Fibroblast of skin of left biceps (primary cell): ENCODE measurements around the gene TEKT1.

Source experiments
- DNase-seq, 2 experiments: peaks; one replicate each; pipeline ENCODE4 v3.0.0-alpha.2; 2013; ENCODE audit warnings: low read depth in 2 of 2

TEKT1 gene

DNA sequence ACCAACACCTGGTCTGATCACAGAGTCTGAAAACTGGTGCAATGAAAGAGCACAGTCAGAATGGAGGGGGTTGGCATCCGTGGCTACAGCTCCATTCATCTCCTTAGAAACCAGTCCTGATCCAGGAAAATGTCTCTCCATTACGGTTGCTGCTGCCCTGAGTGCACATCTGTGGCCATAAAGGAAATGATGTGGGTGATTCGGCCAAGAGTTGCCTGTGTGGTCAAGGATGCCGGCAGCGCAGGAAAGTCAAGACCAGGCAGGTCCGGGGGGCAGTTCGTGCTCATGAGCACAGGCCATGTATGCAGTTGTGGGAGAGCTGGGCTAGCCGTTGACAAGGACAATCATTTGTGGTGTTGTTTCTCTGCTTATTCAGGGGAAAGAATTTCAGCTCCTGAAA, 69.8 kb downstream of the TEKT1 start:
- DNase-seq, result no peak

DNA sequence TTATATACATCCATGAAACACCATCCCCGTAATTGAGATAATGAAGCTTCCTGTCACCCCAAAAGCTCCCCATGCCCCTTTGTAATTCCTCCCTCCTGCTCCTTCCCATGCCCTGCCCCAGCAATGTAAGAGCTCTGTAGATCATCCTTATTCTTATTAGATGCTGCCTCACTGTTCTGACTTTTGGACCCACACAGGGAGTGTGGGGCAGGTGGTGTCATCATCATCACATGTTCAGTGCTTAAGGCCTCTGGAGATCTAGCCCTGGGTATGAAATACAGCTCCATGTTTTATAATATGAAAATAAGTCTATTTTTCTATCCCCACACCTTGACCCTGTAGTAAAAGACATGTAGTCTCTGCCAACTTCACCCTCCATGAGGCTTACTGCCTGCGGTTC, 73.8 kb downstream of the TEKT1 start:
- DNase-seq, result no peak

DNA sequence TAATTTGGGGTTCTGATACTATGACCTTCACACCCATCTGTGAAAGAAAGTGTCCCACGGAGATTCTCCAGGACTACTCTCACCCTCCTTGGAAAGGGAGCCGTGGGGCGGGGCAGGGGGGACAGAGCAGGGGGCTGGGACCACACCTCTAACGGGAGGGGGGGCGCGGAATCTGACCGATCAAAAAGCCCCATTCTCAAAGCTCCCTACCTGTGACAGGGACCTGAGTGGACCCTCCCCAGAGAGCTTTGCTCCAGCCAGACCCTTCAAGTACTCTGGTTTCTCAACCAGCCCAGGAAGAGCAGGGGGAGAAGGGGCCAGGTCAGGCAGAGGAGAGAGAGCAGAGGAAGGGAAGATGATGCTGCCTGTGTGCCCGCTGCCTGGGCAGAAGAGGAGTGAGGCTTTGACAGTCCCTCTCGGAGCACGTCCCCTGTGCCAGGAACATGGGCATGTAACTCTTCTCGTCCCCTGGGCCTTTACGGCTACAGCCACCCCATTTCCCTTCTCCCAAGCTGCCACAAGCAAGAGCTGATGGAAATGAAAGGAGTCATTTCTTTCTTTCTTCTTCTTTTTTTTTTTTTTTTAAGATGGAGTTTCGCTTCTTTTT, 75.0 kb downstream of the TEKT1 start:
- DNase-seq, result no peak

DNA sequence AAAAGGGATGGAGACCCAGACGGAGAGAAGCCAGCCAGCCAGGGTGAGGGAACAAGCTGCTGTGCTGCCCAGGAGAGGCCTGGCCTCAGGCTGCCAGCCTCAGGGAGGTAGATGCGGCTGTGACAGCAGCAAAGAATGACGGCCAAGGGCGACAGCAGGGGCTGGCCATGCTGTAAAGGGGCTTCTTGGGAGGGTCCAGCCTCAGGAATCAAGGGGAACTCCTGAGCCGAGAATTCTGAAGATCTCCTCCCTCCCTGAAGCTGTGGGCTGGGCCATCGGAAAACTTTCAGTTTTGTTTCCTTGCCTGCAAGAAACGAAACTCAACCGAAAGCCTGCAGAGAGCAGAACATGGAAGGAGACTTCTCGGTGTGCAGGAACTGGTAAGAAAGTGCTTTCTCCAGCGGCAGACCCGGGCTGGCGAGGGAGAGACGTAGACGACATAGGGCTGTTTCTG, 75.8 kb downstream of the TEKT1 start, which contains the start of gene XAF1:
Gene XAF1 (plus strand): TSS at position 316 of the 454 bp plus-strand sequence. CDS start 33 bp downstream, at position 349.
- no peak for DNase-seq

DNA sequence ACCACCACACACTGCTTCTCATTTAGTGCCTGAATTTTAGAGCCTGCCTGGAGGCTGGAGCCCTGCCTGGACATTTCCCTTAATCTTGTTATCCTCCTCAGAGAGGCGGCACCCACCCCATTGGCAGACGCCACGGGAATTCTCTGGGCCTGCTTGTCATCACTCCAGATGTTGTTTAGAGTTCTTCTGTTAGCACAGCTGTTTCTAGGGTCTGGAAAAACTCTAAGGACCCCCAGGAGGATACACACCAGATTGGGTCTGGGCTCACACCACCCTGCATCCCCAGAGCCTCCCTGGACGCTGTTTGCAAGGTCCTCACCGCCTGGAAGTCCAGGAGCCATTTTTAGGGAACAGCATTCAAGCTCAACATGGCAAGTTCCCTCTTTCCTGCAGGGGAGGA, 76.2 kb downstream of the TEKT1 start:
- DNase-seq, result no peak

DNA sequence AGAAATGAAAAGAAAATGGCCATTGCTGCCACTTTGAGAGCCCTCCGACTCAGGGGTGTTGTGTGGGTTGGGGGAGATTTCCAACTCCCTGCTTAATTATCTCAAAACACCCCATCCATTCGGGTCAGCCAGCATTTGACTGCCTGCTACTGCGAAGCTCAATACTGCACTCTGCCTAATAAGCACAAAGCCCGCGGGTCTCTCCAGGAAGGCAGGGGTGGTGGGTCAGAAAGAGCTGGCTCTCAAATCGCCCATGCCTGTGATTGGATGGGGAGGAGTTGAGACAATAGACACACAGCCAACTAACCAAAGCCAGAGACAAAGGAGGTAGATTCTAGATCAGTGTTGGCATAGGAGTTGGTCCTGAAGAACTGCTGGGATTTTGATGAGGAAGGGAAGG, 78.0 kb downstream of the TEKT1 start:
- DNase-seq, result no peak

DNA sequence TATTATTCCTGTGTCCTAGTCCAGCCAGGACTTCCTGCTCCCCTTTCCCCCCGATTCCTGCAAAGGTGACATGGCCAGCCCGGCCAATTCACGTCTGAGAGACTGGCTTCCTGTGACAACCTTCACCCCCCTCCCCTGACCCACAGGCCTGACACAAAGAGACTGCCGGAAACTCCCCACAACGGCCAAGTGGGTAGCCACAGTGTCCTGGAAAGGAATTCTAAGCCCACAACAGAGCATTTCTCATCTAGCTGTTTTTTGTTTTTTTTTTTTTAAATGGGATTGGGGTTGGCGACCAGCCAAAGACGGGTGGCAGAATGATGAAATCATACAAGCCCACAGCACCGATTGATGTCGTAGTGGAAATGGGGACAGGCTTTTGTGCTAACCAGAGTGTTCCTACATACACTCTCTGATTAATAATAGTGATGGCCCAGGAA, 78.5 kb downstream of the TEKT1 start:
- peak; percentile 79 to 81 for DNase-seq

DNA sequence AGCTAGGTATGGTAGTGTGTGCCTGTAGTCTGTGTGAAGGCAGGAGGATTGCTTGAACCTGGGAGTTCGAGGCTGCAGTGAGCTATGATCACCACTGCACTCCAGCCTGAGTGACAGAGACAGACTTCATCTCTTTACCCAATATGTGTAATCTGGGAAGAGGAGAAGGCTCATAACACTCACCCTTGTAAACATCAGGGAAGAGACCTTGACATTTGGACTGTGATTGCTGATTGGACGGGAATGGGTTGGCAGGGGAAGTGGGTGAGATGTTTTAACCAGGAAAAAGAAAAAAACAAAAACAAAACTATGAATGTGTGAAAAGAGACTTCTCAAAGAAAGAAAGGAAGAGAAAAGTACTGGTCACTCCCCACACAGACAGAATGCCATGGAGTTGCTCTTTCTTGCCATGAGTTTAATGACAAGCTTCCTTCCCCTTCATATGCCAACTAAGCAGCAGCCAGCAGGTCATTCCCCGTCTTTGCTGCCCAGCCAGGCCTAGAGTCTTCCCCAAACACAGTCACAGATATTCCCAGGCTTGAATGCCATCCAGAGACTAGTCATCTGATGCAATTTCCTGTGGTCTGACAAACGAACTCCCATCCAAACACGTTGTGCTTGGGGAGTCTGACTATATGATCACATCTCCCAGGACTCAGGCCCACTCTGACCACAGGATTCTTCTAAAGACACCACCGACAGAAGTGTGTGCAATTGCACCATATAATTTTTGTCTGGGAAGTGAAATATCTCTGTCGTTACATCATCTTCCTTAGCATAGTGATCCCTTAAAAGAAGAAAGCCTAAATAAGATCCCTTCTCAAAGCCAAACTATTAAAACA, 79.2 kb downstream of the TEKT1 start:
- peak; percentile 99 for DNase-seq

DNA sequence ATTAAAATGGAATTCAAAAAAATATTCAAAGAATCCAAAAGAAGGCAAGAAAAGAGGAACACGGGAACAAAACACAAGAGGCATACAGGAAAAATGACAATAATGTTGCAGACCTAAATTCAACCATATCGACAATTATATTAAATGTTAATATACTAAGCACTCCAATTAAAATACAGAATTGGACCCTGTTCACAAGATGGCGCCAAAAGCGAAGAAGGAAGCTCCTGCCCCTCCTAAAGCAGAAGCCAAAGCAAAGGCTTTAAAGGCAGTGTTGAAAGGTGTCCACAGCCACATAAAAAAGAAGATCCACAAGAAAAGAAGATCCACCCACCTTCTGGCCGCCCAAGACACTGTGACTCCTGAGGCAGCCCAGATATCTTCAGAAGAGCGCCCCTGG, 82.0 kb downstream of the TEKT1 start:
- peak in 1 of 2 experiments; percentile 9 for DNase-seq

DNA sequence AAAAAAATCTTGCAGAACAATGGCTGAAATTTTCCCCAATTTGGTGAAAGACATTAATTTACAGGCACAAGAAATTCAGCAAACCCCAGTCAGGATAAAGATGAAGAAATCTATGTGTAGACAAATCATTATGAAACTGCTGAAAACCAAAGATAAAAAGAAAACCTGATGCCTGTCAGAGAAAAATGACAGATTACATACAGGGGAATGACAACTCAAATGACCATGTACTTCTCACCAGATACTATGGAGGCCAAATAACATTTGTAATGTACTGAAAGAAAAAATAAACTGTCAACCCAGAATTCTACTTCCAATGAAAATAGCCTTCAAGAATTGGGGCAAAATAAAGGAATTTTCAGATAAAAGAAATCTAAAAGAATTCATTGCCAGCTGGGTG, 82.9 kb downstream of the TEKT1 start:
- no peak for DNase-seq
